ENCODE data around the gene DENND2C.

DNA sequence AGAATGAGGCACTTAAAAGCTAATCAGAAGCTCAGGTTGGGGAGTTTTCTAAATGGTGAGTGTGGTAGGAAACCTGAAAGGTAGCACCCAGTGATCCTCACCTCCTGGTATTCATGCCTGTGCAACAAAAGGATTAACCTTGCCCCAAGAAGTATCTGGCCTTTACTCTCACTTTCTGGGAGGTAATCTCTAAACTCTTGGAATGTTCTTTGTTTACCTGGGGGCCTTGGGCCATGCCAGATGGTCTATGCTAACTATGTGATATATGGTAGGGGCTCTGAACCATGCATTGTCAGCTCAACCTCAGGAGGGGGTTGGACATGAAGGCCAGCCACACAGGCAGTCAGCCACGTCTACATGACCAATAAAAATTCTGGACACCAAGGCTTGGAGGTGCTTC, 134.4 kb downstream of the DENND2C start:
- TF ChIP-seq, protein P1, sequence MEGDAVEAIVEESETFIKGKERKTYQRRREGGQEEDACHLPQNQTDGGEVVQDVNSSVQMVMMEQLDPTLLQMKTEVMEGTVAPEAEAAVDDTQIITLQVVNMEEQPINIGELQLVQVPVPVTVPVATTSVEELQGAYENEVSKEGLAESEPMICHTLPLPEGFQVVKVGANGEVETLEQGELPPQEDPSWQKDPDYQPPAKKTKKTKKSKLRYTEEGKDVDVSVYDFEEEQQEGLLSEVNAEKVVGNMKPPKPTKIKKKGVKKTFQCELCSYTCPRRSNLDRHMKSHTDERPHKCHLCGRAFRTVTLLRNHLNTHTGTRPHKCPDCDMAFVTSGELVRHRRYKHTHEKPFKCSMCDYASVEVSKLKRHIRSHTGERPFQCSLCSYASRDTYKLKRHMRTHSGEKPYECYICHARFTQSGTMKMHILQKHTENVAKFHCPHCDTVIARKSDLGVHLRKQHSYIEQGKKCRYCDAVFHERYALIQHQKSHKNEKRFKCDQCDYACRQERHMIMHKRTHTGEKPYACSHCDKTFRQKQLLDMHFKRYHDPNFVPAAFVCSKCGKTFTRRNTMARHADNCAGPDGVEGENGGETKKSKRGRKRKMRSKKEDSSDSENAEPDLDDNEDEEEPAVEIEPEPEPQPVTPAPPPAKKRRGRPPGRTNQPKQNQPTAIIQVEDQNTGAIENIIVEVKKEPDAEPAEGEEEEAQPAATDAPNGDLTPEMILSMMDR (IDR thresholded peaks at IDR 0.05; ENCODE audit: low read length): no peak
- no peak for TF ChIP-seq EZH2 (IDR thresholded peaks at IDR 0.05; ENCODE audit: borderline replicate concordance, low read length)

All from OCI-LY1 (cell line).